Glomerular endothelial cell (primary cell): ENCODE results near the gene HEATR3. TPM values are rescaled to one million over a fixed set of nuclear protein-coding genes. Genes with fewer than 3 reads are reported as not detected.

Experiments used
- DNase-seq: peaks from one replicate; pipeline ENCODE4 v3.0.0-alpha.2; 2011; ENCODE audit warnings: low read depth, low spot score; ENCODE audit errors: extremely low read depth
- total RNA-seq: library from RNA; depleted of rRNA; stranded (reverse); fragments of >200 nt; gene quantifications from 2 replicates; pipeline ENCODE4 v1.2.3, GENCODE V29; 2015

HEATR3 gene
- total RNA-seq, 1 donor from 2014 or later: 15.1 TPM

- DNase-seq: no peak
These were observed 87.2 kb downstream of the HEATR3 start, which contains the start of gene TENT4B for GRCh38 chr16:50152807-50153595. Gene TENT4B, plus strand, starts transcription at chr16:50153306. Its CDS starts 316 bp downstream, at chr16:50153622.

- DNase-seq: no peak
These were observed 88.0 kb downstream of the HEATR3 start for GRCh38 chr16:50153596-50154419.

- no peak for DNase-seq
These were observed 88.7 kb downstream of the HEATR3 start for GRCh38 chr16:50154420-50154950.

GRCh38 chr16:50155925-50156324 is 90.2 kb downstream of the HEATR3 start:
- no peak for DNase-seq

Other genes with a start within 250 kb of the HEATR3 start
- 1.8 and 3.4 TPM in 2 replicates for gene ZNF423, start 209.9 kb upstream of the HEATR3 start, total RNA-seq
- gene CNEP1R1, start 40.7 kb upstream of the HEATR3 start, total RNA-seq: 16.2 and 21.1 TPM in 2 replicates
- 6.1 and 10.0 TPM in 2 replicates for gene TENT4B, start 87.3 kb downstream of the HEATR3 start, total RNA-seq
- gene ADCY7, start 200.6 kb downstream of the HEATR3 start, total RNA-seq: 15.2 and 24.3 TPM in 2 replicates